Neuronal stem cell (in vitro differentiated cells): ENCODE measurements around the gene GRIK3.

Experiments
- DNase-seq: peaks from one replicate; pipeline ENCODE4 v3.0.0-alpha.2; 2013; ENCODE audit warnings: low spot score
- H2AFZ ChIP-seq: one replicate; pipeline ENCODE4 v1.6.1; 2013; ENCODE audit warnings: mild to moderate bottlenecking, low read length, inconsistent platforms
- H2AK5ac ChIP-seq: 2 replicates; pipeline ENCODE4 v1.6.1; 2013; ENCODE audit warnings: low read depth, mild to moderate bottlenecking, inconsistent platforms, low read length, moderate library complexity, mixed read lengths
- H2BK120ac ChIP-seq: 2 replicates; pipeline ENCODE4 v1.6.1; 2013; ENCODE audit warnings: low read depth, mild to moderate bottlenecking, inconsistent platforms, low read length, moderate library complexity, mixed read lengths
- H2BK12ac ChIP-seq: one replicate; pipeline ENCODE4 v1.6.1; 2013; ENCODE audit warnings: low read length, inconsistent platforms
- H2BK15ac ChIP-seq: 2 replicates; pipeline ENCODE4 v1.6.1; 2013; ENCODE audit warnings: mild to moderate bottlenecking, low read length, inconsistent platforms, mixed read lengths
- H2BK5ac ChIP-seq: one replicate; pipeline ENCODE4 v1.6.1; 2013; ENCODE audit warnings: inconsistent platforms, mild to moderate bottlenecking, low read length, moderate library complexity
- H3K14ac ChIP-seq: one replicate; pipeline ENCODE4 v1.6.1; 2013; ENCODE audit warnings: low read length, inconsistent platforms
- H3K18ac ChIP-seq: 2 replicates; pipeline ENCODE4 v1.6.1; 2013; ENCODE audit warnings: low read length, inconsistent platforms
- H3K23ac ChIP-seq: 2 replicates; pipeline ENCODE4 v1.6.1; 2013; ENCODE audit warnings: low read depth, mild to moderate bottlenecking, mixed read lengths, low read length, inconsistent platforms; ENCODE audit not compliant: poor library complexity
- H3K27ac ChIP-seq: replicated peaks from 3 replicates; pipeline ENCODE4 v1.5.1; 2013; ENCODE audit warnings: low read length, inconsistent platforms
- H3K27me3 ChIP-seq, 3 experiments: 2 replicates each; pipeline ENCODE4 v1.6.1; 2013; ENCODE audit warnings: low read length in 3 of 3, mild to moderate bottlenecking in 2 of 3, inconsistent platforms in 1 of 3, low read depth in 1 of 3, mixed read lengths in 1 of 3, moderate library complexity in 1 of 3; ENCODE audit not compliant: control insufficient read depth in 3 of 3, insufficient read depth in 3 of 3
- H3K36me3 ChIP-seq, 2 donors: replicated peaks in 1 of 2; 2 replicates each; pipeline ENCODE4 v1.6.1; 2013; ENCODE audit warnings: low read length in 2 of 2; ENCODE audit not compliant: control insufficient read depth in 2 of 2, insufficient read depth in 2 of 2
- H3K4ac ChIP-seq: 2 replicates; pipeline ENCODE4 v1.6.1; 2013; ENCODE audit warnings: inconsistent platforms, mild to moderate bottlenecking, low read length, moderate library complexity
- H3K4me1 ChIP-seq, 2 donors: 1 replicate in 1 of 2; 2 replicates in 1 of 2; pipeline ENCODE4 v1.6.1; 2013; ENCODE audit warnings: low read length in 2 of 2, low read depth in 1 of 2; ENCODE audit not compliant: control insufficient read depth in 2 of 2, insufficient read depth in 1 of 2
- H3K4me2 ChIP-seq: one replicate; pipeline ENCODE4 v1.6.1; 2013; ENCODE audit warnings: mild to moderate bottlenecking, low read length, inconsistent platforms; ENCODE audit not compliant: insufficient read depth, poor library complexity, severe bottlenecking
- H3K4me3 ChIP-seq, 2 donors: 2 replicates each; pipeline ENCODE4 v1.5.1; 2013; ENCODE audit warnings: low read length in 2 of 2, mild to moderate bottlenecking in 2 of 2, inconsistent platforms in 1 of 2, moderate library complexity in 1 of 2
- H3K79me1 ChIP-seq: one replicate; pipeline ENCODE4 v1.6.1; 2013; ENCODE audit warnings: low read depth, mild to moderate bottlenecking, inconsistent platforms, low read length, moderate library complexity
- H3K9ac ChIP-seq: one replicate; pipeline ENCODE4 v1.6.1; 2013; ENCODE audit warnings: mild to moderate bottlenecking, low read depth, low read length, inconsistent platforms; ENCODE audit not compliant: poor library complexity
- H3K9me3 ChIP-seq, 2 donors: replicated peaks in 1 of 2; 2 replicates each; pipeline versions ENCODE3 to v1.6.1; 2013; ENCODE audit warnings: low read length in 2 of 2, mild to moderate bottlenecking in 2 of 2, inconsistent platforms in 1 of 2, low read depth in 1 of 2, mixed read lengths in 1 of 2, moderate library complexity in 1 of 2; ENCODE audit not compliant: control insufficient read depth in 2 of 2, insufficient read depth in 1 of 2
- H4K8ac ChIP-seq: one replicate; pipeline ENCODE4 v1.6.1; 2013; ENCODE audit warnings: low read depth, mild to moderate bottlenecking, inconsistent platforms, low read length, moderate library complexity
- H4K91ac ChIP-seq: one replicate; pipeline ENCODE4 v1.6.1; 2013; ENCODE audit warnings: low read length, low read depth, mild to moderate bottlenecking, inconsistent platforms; ENCODE audit not compliant: poor library complexity
- WGBS, 2 donors: extraction: QIAGEN DNeasy Blood & Tissue Kit; methylation state at CpG; one replicate each; pipeline ENCODE4 v1.1.7; 2013; ENCODE audit warnings: missing lambda C conversion rate in 2 of 2, mixed read lengths in 1 of 2; ENCODE audit not compliant: insufficient read length in 2 of 2, insufficient replicate concordance in 1 of 2; ENCODE audit errors: extremely low coverage in 2 of 2; 5-methylcytosine and 5-hydroxymethylcytosine counted together

Gene GRIK3

DNA sequence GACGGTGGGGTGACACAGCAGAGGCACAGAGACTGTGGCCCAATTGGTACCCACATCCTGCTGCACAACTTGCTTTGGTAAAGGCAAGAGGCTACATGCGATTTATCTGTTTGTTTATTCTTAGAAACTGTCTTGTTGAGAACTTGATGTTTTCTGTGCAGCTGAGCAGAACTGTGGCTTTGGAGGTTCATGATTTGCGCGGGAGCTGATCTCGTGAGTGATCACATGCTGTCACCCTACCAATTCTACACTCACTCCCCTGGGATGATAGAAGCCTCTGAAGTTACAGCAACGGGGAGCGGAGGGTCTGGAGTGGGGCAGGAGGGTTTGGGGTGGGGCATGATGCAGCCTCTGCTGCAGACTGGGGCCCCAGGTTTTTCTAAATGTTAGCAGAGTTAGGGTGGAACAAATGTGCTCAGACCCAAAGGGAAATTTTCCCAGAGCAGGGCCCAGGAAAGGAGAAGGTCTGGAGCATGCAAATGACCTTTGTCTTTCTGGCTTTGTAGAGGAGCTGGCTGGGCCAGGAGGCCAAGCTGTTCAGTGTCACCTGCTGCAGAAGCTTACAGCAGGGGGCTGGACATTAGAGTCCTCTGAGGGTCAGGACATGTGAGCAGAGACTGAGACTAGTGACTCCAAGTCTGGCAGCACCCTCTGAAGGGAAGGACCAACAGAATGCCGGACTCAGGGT, 83.6 kb downstream of the GRIK3 start:
- no peak overlapping the region for H3K4me3 ChIP-seq
- DNase-seq = no peak
- peaks cover 0 to 19% of the 10 kb centered on the region in 2 donors for H3K4me1 ChIP-seq
- WGBS, 2 donors = no CpG with 5 or more reads among the region's 8 CpGs
- H3K27ac ChIP-seq = no peak overlapping the region
- H3K14ac ChIP-seq = no peak overlapping the region
- H3K27me3 ChIP-seq = no peaks in the 10 kb centered on the region
- no peak overlapping the region for H2BK15ac ChIP-seq
- H4K91ac ChIP-seq = no peak overlapping the region
- H3K23ac ChIP-seq = no peak overlapping the region
- H3K79me1 ChIP-seq = no peaks in the 10 kb centered on the region
- H3K36me3 ChIP-seq = no peaks in the 10 kb centered on the region
- H2BK120ac ChIP-seq = no peak overlapping the region
- H2BK12ac ChIP-seq = no peak overlapping the region
- peak overlapping the region; percentile 59 for H2AK5ac ChIP-seq
- no peaks in the 10 kb centered on the region for H3K9me3 ChIP-seq
- no peak overlapping the region for H3K4me2 ChIP-seq
- no peak overlapping the region for H3K9ac ChIP-seq
- H2BK5ac ChIP-seq = no peak overlapping the region
- H4K8ac ChIP-seq = no peak overlapping the region
- H3K18ac ChIP-seq = peak overlapping the region; percentile 55
- no peak overlapping the region for H2AFZ ChIP-seq
- no peak overlapping the region for H3K4ac ChIP-seq

DNA sequence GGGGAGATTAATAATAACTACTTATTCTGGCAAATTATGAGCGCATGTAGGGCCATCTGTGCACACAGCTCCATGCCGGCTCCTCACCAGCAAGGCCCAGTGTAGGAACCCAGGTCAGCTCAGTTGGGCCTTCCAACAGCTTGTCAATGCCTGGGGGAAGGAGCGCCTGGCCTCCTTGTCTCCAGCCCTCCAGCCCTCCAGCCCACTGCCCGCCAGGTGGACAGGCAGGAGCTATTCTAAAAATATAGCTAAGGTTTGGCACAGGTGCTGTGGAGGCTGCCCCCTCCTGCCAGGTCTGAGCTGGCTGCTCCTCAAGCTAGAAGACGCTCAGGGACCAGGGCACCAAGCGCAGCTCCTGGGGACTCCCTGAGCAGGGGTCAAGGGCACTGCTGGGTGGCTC, 85.7 kb downstream of the GRIK3 start:
- DNase-seq = no peak
- Histone ChIP-seq H3K9me3 (no peaks in the 10 kb centered on the region), H2AFZ (no peak overlapping the region)

GRCh38 chr1:36948147-36948546, 86.2 kb downstream of the GRIK3 start:
- Histone ChIP-seq H3K9me3 (no peaks in the 10 kb centered on the region), H2BK5ac (no peak overlapping the region), H3K4ac (no peak overlapping the region), H2AFZ (no peak overlapping the region), H2AK5ac (no peak overlapping the region), H3K27me3 (no peaks in the 10 kb centered on the region), H2BK120ac (no peak overlapping the region), H3K27ac (no peak overlapping the region), H3K36me3 (no peaks in the 10 kb centered on the region), H2BK12ac (no peak overlapping the region), H3K9ac (no peak overlapping the region), H2BK15ac (no peak overlapping the region), H4K8ac (no peak overlapping the region), H3K4me3 (no peak overlapping the region), H3K79me1 (no peaks in the 10 kb centered on the region), H3K4me2 (no peak overlapping the region), H3K14ac (no peak overlapping the region), H3K18ac (peak overlapping the region; percentile 33), H4K91ac (no peak overlapping the region), H3K4me1 (peaks cover 0 to 16% of the 10 kb centered on the region in 2 donors), H3K23ac (no peak overlapping the region)
- no peak for DNase-seq
- no CpG with 5 or more reads among the region's 2 CpGs for WGBS, 2 donors

More for the DNA sequence above, 85.7 kb downstream of the GRIK3 start:
- Histone ChIP-seq H4K91ac (no peak overlapping the region), H3K18ac (peak overlapping the region; percentile 58), H3K4me1 (peaks cover 0 to 16% of the 10 kb centered on the region in 2 donors), H3K79me1 (no peaks in the 10 kb centered on the region), H3K27ac (no peak overlapping the region), H3K23ac (no peak overlapping the region), H2BK5ac (no peak overlapping the region), H3K14ac (no peak overlapping the region), H3K4ac (no peak overlapping the region), H3K4me2 (no peak overlapping the region), H4K8ac (no peak overlapping the region), H2BK15ac (no peak overlapping the region), H2BK120ac (peak overlapping the region; percentile 51), H3K27me3 (no peaks in the 10 kb centered on the region), H3K36me3 (no peaks in the 10 kb centered on the region), H3K9ac (no peak overlapping the region), H3K4me3 (no peak overlapping the region), H2AK5ac (no peak overlapping the region), H2BK12ac (no peak overlapping the region)
- WGBS, 2 donors = no CpG with 5 or more reads among the region's 6 CpGs

DNA sequence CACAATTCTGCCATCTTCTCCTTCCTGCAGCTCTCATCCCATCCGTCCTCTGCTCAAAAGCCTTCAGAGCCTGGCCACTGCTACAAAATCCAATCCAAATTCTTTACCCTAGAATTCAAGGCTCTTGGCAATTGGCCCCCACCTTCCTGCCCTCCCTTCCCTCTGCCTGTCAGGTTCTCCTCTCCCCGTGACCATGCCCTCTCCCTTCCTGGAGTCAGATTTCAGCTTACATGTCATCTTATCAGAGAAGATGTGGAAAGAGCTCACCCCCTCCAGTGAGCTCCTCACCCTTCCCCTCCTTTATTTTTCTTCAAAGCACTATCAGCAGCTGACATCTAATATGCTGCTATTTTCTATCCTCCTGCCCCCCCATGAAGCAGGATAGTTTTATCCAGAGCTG, 86.9 kb downstream of the GRIK3 start:
- Histone ChIP-seq H3K9ac (no peak overlapping the region), H3K79me1 (no peaks in the 10 kb centered on the region), H3K18ac (peak overlapping the region; percentile 6), H2BK5ac (peak overlapping the region; percentile 57), H4K8ac (no peak overlapping the region), H3K4me2 (no peak overlapping the region), H3K14ac (no peak overlapping the region), H2BK15ac (no peak overlapping the region), H3K4me3 (no peak overlapping the region), H3K27me3 (no peaks in the 10 kb centered on the region), H2AK5ac (no peak overlapping the region), H3K23ac (no peak overlapping the region), H3K4me1 (peaks cover 0 to 17% of the 10 kb centered on the region in 2 donors), H2AFZ (no peak overlapping the region), H3K9me3 (no peaks in the 10 kb centered on the region), H2BK120ac (no peak overlapping the region), H4K91ac (no peak overlapping the region), H3K36me3 (no peaks in the 10 kb centered on the region), H3K27ac (no peak overlapping the region), H2BK12ac (no peak overlapping the region), H3K4ac (no peak overlapping the region)
- WGBS, 2 donors = no CpG with 5 or more reads among the region's 2 CpGs
- DNase-seq = no peak
